Neuron (in vitro differentiated cells): Measurements from ENCODE around the gene TATDN3.
"Not testable (repeated sequence)": the region's sequence is repeated elsewhere in the genome, so short reads cannot be mapped to it uniquely, and the experiment has no call there.

Experiments used
- H2AFZ ChIP-seq: one replicate; pipeline ENCODE4 v1.6.1; 2013; ENCODE audit warnings: low read depth, mild to moderate bottlenecking, inconsistent platforms, low read length, moderate library complexity
- H3K27me3 ChIP-seq: one replicate; pipeline ENCODE4 v1.6.1; 2013; ENCODE audit warnings: low read length; ENCODE audit not compliant: insufficient read depth
- H3K36me3 ChIP-seq: one replicate; pipeline ENCODE4 v1.6.1; 2013; ENCODE audit warnings: low read length; ENCODE audit not compliant: insufficient read depth
- H3K4me1 ChIP-seq: one replicate; pipeline ENCODE4 v1.6.1; 2013; ENCODE audit warnings: low read length; ENCODE audit not compliant: insufficient read depth
- H3K4me3 ChIP-seq: 2 replicates; pipeline ENCODE4 v1.5.1; 2013; ENCODE audit warnings: mild to moderate bottlenecking, low read length, moderate library complexity
- H3K9me3 ChIP-seq: one replicate; pipeline ENCODE4 v1.6.1; 2013; ENCODE audit warnings: low read length

The TATDN3 gene

GRCh38 chr1:212857992-212858460 is 66.3 kb downstream of the TATDN3 start, which contains the start of gene FLVCR1:
Gene FLVCR1 (plus strand): TSS chr1:212858275. CDS start chr1:212858453, 178 bp downstream.
- no peaks in the 10 kb centered on the region for H3K27me3 ChIP-seq
- peaks cover 13% of the 10 kb centered on the region for H3K36me3 ChIP-seq
- H2AFZ ChIP-seq, result peak within 1 kb of the TSS; percentile 81
- peaks cover 20% of the 10 kb centered on the region for H3K4me1 ChIP-seq
- H3K9me3 ChIP-seq, result peaks cover 8% of the 10 kb centered on the region
- peak within 1 kb of the TSS; percentile 90 for H3K4me3 ChIP-seq

- Histone ChIP-seq H2AFZ (peak overlapping the region; percentile 81), H3K4me1 (peaks cover 20% of the 10 kb centered on the region), H3K36me3 (peaks cover 15% of the 10 kb centered on the region), H3K9me3 (peaks cover 6% of the 10 kb centered on the region), H3K4me3 (peak overlapping the region; percentile 90), H3K27me3 (no peaks in the 10 kb centered on the region)
These were observed 67.0 kb downstream of the TATDN3 start for GRCh38 chr1:212858461-212859265.

GRCh38 chr1:212860713-212861581 is 69.3 kb downstream of the TATDN3 start:
- peak overlapping the region; percentile 90 for H3K4me3 ChIP-seq
- H2AFZ ChIP-seq, result no peak overlapping the region
- H3K9me3 ChIP-seq, result peaks cover 3% of the 10 kb centered on the region
- peaks cover 29% of the 10 kb centered on the region for H3K36me3 ChIP-seq
- no peaks in the 10 kb centered on the region for H3K27me3 ChIP-seq
- peaks cover 20% of the 10 kb centered on the region for H3K4me1 ChIP-seq

GRCh38 chr1:212862111-212862690 is 70.5 kb downstream of the TATDN3 start:
- Histone ChIP-seq H3K36me3 (peaks cover 37% of the 10 kb centered on the region), H3K9me3 (peaks cover 3% of the 10 kb centered on the region), H3K4me1 (peaks cover 14% of the 10 kb centered on the region), H3K27me3 (no peaks in the 10 kb centered on the region), H2AFZ (no peak overlapping the region), H3K4me3 (no peak overlapping the region)

- not testable (repeated sequence) for H3K9me3 ChIP-seq, H3K4me3 ChIP-seq, H3K27me3 ChIP-seq, H2AFZ ChIP-seq
- Histone ChIP-seq H3K4me1 (peaks cover 14% of the 10 kb centered on the region), H3K36me3 (peaks cover 43% of the 10 kb centered on the region)
These were observed 71.7 kb downstream of the TATDN3 start for GRCh38 chr1:212863345-212863744.

- no peak overlapping the region for H2AFZ ChIP-seq
- peaks cover 3% of the 10 kb centered on the region for H3K9me3 ChIP-seq
- H3K4me3 ChIP-seq, result no peak overlapping the region
- H3K36me3 ChIP-seq, result peaks cover 51% of the 10 kb centered on the region
- H3K4me1 ChIP-seq, result peaks cover 14% of the 10 kb centered on the region
- no peaks in the 10 kb centered on the region for H3K27me3 ChIP-seq
These were observed 72.5 kb downstream of the TATDN3 start for GRCh38 chr1:212864201-212864600.
